Subcutaneous adipose tissue (tissue), 4 donors: ENCODE measurements around the gene LRP6. TPM values are rescaled to one million over a fixed set of nuclear protein-coding genes. Genes with fewer than 3 reads are reported as not detected.

Experiments used
- CTCF ChIP-seq: fragments of 450-650 bp; IDR thresholded peaks from one replicate; pipeline ENCODE4 v1.5.1; 2016; ENCODE audit warnings: low read depth, mild to moderate bottlenecking, control low read depth, antibody characterized with exemption, moderate library complexity
- total RNA-seq, 4 donors: library from RNA; depleted of rRNA; stranded (reverse); fragments of >200 nt; gene quantifications; one replicate each; pipeline ENCODE4 v1.1.0, GENCODE V29; 2016

Gene LRP6
- total RNA-seq, 4 donors from 2014 or later = 21.5 to 29.7 (median 23.5) TPM

GRCh38 chr12:12116677-12117076, 150.2 kb downstream of the LRP6 start:
- TF ChIP-seq CTCF = no peak

- no peak for TF ChIP-seq CTCF
Measured at GRCh38 chr12:12115514-12115913, 151.3 kb downstream of the LRP6 start.

- no peak for TF ChIP-seq CTCF
Measured at GRCh38 chr12:12108441-12109058, 158.3 kb downstream of the LRP6 start.

- TF ChIP-seq CTCF = no peak
Measured at GRCh38 chr12:12107678-12108077, 159.2 kb downstream of the LRP6 start.

- TF ChIP-seq CTCF = no peak
Measured at GRCh38 chr12:12099102-12099501, 167.7 kb downstream of the LRP6 start.

- no peak for TF ChIP-seq CTCF
Measured at GRCh38 chr12:12098691-12099015, 168.2 kb downstream of the LRP6 start.

GRCh38 chr12:12097891-12098690, 168.8 kb downstream of the LRP6 start:
- TF ChIP-seq CTCF = no peak
